AG10803 (cell line): ENCODE measurements around the gene CDC25B.
"Not testable (repeated sequence)": the region's sequence is repeated elsewhere in the genome, so short reads cannot be mapped to it uniquely, and the experiment has no call there.

ENCODE experiments used
- DNase-seq: peaks from one replicate; pipeline ENCODE4 v3.0.0; 2010; ENCODE audit warnings: low read depth
- H3K4me3 ChIP-seq: 2 replicates; pipeline ENCODE4 v1.5.1; 2011; ENCODE audit warnings: mild to moderate bottlenecking, low read length, control low read depth
- TF ChIP-seq, protein P1 (sequence below): conservative IDR thresholded peaks from 2 replicates; pipeline ENCODE4 v1.5.1; 2011; ENCODE audit warnings: mild to moderate bottlenecking, low read length, control low read depth, inconsistent platforms

Gene CDC25B

DNA sequence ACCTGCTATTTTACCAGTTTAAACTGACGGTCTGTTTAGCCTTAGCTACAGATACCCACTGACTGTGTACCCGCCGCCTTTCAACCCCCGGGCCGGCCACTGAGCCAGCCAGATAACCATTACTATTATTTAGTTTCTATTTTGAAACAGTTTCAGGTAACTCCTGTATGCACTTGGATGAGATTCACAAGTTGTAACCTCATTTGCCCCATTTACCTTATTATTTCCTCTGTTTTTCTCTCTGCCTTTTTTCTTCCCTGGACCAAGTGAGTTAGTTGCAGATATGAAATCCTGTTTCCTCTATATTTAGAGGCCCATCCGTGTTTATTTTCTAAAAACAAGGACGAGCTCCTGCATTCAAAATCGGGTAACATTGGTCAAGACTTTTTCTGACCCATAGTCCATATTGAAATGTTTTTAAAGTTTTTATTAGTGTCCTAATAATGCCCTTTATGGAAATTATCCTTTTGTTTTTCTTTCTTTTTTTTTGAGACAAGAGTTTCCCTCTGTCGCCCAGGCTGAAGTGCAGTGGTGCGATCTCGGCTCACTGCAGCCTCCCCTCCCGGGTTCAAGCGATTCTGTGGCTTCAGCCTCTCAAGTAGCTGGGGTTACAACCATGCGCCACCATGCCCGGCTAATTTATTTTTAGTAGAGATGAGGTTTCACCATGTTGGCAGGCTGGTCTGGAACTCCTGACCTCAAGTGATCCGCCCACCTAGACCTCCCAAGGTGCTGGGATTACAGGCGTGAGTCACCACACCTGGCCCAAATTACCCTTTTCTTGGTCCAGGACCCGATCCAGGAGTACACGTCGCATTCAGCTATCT, 25.0 kb downstream of the CDC25B start:
- peak overlapping the region; percentile 91 for H3K4me3 ChIP-seq
- TF ChIP-seq, protein P1, sequence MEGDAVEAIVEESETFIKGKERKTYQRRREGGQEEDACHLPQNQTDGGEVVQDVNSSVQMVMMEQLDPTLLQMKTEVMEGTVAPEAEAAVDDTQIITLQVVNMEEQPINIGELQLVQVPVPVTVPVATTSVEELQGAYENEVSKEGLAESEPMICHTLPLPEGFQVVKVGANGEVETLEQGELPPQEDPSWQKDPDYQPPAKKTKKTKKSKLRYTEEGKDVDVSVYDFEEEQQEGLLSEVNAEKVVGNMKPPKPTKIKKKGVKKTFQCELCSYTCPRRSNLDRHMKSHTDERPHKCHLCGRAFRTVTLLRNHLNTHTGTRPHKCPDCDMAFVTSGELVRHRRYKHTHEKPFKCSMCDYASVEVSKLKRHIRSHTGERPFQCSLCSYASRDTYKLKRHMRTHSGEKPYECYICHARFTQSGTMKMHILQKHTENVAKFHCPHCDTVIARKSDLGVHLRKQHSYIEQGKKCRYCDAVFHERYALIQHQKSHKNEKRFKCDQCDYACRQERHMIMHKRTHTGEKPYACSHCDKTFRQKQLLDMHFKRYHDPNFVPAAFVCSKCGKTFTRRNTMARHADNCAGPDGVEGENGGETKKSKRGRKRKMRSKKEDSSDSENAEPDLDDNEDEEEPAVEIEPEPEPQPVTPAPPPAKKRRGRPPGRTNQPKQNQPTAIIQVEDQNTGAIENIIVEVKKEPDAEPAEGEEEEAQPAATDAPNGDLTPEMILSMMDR: no peak
- DNase-seq: no peak

GRCh38 chr20:3821996-3822395, 25.9 kb downstream of the CDC25B start:
- no peak for DNase-seq
- no peak overlapping the region for H3K4me3 ChIP-seq
- TF ChIP-seq, protein P1: no peak

- no peak for DNase-seq
- TF ChIP-seq, protein P1: no peak
These were observed 27.8 kb downstream of the CDC25B start for GRCh38 chr20:3823881-3824280.

DNA sequence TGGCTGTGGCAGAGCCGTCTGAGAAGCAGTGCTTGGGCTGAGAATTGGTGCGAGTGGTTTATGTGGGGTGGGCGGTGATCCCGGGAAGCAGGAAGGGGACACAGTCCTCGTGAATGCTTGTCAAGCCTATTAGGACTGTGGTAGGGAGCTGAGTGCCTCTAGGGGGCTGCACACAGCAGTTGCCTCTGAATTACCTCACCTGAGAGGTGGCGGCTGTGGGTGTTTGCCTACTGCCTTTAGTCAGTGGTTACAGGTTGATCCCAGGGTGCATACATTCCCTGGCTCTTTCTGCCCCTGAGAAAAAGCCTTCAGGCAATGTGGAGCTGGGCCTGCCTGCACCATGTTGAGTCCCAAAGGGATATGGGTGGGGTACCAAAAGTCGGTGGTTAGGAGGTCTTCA, 29.4 kb downstream of the CDC25B start:
- no peak for DNase-seq
- H3K4me3 ChIP-seq: no peak overlapping the region
- TF ChIP-seq, protein P1: no peak

More at GRCh38 chr20:3823881-3824280, 27.8 kb downstream of the CDC25B start:
- H3K4me3 ChIP-seq: no peak overlapping the region

- TF ChIP-seq, protein P1: no peak
- no peak overlapping the region for H3K4me3 ChIP-seq
- DNase-seq: no peak
These were observed 30.3 kb downstream of the CDC25B start for GRCh38 chr20:3826420-3826819.

GRCh38 chr20:3828798-3829197, 32.7 kb downstream of the CDC25B start:
- peak; percentile 73 for DNase-seq
- no peak overlapping the region for H3K4me3 ChIP-seq
- TF ChIP-seq, protein P1: no peak

- not testable (repeated sequence) for DNase-seq, H3K4me3 ChIP-seq
These were observed 33.8 kb downstream of the CDC25B start for GRCh38 chr20:3829891-3830290.

DNA sequence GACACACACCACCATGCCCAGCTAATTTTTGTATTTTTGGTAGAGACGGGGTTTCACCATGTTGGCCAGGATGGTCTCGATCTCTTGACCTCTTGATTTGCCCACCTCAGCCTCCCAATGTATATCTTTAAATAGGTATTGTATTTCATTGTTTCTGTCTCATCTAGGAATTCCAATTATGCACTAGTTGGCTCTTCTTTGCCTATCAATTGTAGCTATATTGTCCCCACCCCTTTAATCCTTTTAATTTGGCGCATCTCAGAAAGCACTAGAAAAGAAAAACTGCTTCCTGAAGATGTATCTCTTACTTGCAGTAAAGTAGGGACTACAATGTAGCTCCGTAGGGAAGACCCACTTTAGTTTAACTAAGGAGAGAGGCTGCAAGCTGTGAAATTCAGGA, 40.0 kb downstream of the CDC25B start:
- DNase-seq: no peak
- TF ChIP-seq, protein P1: no peak
- no peak overlapping the region for H3K4me3 ChIP-seq
